ENCODE data around the gene VIL1. TPM values are rescaled to one million over a fixed set of nuclear protein-coding genes. Genes with fewer than 3 reads are reported as not detected.

VIL1 gene
- total RNA-seq, 1 donor from 2014 or later, result not detected

DNA sequence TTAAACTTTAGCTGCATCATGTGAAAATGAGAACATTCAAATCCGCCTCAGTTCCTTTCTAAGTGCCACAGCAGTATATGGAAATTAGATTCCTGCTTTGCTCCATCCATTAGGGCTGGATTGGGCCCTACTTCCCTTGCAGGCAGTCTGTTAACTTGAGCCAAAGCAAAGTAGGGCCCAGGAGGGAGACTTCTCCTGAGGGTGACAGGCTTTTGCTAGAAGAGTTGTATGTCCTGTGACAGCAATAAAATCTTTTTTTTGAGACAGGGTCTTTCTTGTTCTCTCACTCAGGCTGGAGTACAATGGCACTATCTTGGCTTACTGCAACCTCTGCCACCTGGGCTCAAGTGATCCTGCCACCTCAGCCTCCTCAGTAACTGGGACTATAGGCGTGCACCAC, 28.1 kb downstream of the VIL1 start:
- Histone ChIP-seq H3K9me3 (no peaks in the 10 kb centered on the region), H3K27ac (no peak overlapping the region), H3K36me3 (peaks cover 13 to 21% of the 10 kb centered on the region in 2 donors), H3K27me3 (no peaks in the 10 kb centered on the region), H3K4me1 (no peaks in the 10 kb centered on the region), H3K4me3 (no peak overlapping the region)
- TF ChIP-seq, protein P1, sequence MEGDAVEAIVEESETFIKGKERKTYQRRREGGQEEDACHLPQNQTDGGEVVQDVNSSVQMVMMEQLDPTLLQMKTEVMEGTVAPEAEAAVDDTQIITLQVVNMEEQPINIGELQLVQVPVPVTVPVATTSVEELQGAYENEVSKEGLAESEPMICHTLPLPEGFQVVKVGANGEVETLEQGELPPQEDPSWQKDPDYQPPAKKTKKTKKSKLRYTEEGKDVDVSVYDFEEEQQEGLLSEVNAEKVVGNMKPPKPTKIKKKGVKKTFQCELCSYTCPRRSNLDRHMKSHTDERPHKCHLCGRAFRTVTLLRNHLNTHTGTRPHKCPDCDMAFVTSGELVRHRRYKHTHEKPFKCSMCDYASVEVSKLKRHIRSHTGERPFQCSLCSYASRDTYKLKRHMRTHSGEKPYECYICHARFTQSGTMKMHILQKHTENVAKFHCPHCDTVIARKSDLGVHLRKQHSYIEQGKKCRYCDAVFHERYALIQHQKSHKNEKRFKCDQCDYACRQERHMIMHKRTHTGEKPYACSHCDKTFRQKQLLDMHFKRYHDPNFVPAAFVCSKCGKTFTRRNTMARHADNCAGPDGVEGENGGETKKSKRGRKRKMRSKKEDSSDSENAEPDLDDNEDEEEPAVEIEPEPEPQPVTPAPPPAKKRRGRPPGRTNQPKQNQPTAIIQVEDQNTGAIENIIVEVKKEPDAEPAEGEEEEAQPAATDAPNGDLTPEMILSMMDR (IDR thresholded peaks at IDR 0.05), result no peak
- intact Hi-C loops (cut with DNase I), result no loop called here
- no peak for DNase-seq (ENCODE audit: low spot score in 2 of 2)

DNA sequence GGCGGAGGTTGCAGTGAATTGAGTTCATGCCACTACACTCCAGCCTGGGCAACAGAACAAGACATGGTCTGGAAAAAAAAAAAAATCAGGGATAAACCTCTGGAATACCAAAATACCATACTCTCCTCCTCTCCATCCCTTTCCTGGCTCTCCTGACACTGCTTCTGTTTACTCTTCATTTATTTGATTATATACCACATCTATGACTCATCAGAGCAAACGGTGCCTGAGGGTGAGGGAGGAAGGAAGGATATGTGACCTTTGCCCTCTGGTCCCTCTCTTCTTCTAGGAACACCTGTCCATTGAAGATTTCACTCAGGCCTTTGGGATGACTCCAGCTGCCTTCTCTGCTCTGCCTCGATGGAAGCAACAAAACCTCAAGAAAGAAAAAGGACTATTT, 30.0 kb downstream of the VIL1 start:
- no peak overlapping the region for H3K4me3 ChIP-seq
- intact Hi-C loops (cut with DNase I), result no loop called here
- no peaks in the 10 kb centered on the region for H3K9me3 ChIP-seq
- no peaks in the 10 kb centered on the region for H3K4me1 ChIP-seq
- no peak overlapping the region for H3K27ac ChIP-seq
- H3K27me3 ChIP-seq, result no peaks in the 10 kb centered on the region
- peaks cover 17 to 29% of the 10 kb centered on the region in 2 donors for H3K36me3 ChIP-seq
- no peak for DNase-seq (ENCODE audit: low spot score in 2 of 2)
- TF ChIP-seq, protein P1 (IDR thresholded peaks at IDR 0.05), result no peak

DNA sequence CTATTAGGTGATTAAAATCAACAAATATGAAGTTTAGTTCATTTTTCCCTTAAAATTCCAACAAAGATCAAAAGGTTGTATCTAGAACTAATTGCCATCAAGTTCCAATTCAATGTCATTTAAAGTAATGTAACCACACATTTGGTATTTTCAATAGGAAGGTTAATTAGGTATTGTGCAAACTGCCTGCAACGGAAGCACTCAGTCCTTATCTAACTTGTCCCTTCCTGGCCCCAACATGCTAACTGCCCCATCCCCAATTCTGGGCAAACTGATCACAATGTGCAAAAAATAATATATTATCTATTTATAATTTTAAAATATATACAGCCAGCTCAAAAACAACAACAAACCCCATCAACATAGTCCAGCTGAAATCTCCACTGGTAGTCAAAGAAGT, 33.2 kb downstream of the VIL1 start:
- Histone ChIP-seq H3K27ac (no peak overlapping the region), H3K36me3 (peaks cover 37 to 55% of the 10 kb centered on the region in 2 donors), H3K4me3 (no peak overlapping the region), H3K27me3 (no peaks in the 10 kb centered on the region), H3K9me3 (no peaks in the 10 kb centered on the region), H3K4me1 (no peaks in the 10 kb centered on the region)
- TF ChIP-seq, protein P1 (IDR thresholded peaks at IDR 0.05), result no peak
- DNase-seq (ENCODE audit: low spot score in 2 of 2), result no peak
- intact Hi-C loops (cut with DNase I), result no loop called here

DNA sequence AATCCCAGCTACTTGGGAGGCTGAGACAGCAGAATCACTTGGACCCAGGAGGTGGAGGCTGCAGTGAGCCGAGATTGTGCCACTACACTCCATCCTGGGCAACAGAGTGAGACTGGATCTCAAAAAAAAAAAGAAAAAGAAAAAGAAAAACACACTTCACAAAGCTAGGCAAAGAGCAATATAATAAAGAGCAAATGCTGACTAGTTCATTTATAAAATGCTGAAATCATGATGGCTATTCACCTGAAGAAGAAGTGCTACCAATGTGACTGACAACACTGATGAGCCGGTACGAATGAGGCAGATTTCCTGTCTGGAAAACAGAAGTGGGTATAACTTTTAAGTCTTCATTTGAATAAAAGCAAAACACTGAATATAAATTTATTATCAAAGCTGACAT, 37.9 kb downstream of the VIL1 start:
- no peaks in the 10 kb centered on the region for H3K4me1 ChIP-seq
- H3K27ac ChIP-seq, result no peak overlapping the region
- no peaks in the 10 kb centered on the region for H3K9me3 ChIP-seq
- peaks cover 24 to 53% of the 10 kb centered on the region in 2 donors for H3K36me3 ChIP-seq
- TF ChIP-seq, protein P1 (IDR thresholded peaks at IDR 0.05), result no peak
- no peak for DNase-seq (ENCODE audit: low spot score in 2 of 2)
- no peak overlapping the region for H3K4me3 ChIP-seq
- intact Hi-C loops (cut with DNase I), result no loop called here
- H3K27me3 ChIP-seq, result no peaks in the 10 kb centered on the region

DNA sequence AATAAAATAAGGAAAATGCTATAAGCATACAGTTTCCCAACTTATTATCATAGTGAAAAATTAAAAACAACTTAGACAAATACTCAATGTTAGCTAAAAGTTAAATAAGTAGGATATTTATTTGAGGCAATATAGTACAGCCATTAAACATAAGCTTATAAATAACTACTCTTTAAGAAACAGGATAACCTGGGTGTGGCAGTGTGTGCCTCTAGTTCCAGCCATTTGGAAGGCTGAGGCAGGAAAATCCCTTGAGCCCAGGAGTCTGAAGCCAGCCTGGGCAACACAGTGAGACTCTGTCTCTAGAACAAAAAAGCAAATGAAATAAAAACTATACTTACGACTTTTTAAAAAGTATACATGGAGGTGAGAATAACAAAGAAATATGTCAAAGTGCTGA, 39.7 kb downstream of the VIL1 start:
- peaks cover 23 to 57% of the 10 kb centered on the region in 2 donors for H3K36me3 ChIP-seq
- no peaks in the 10 kb centered on the region for H3K4me1 ChIP-seq
- DNase-seq (ENCODE audit: low spot score in 2 of 2), result no peak
- H3K9me3 ChIP-seq, result no peaks in the 10 kb centered on the region
- H3K27me3 ChIP-seq, result no peaks in the 10 kb centered on the region
- TF ChIP-seq, protein P1 (IDR thresholded peaks at IDR 0.05), result no peak
- H3K4me3 ChIP-seq, result no peak overlapping the region
- H3K27ac ChIP-seq, result no peak overlapping the region
- intact Hi-C loops (cut with DNase I), result no loop called here
